AG04449 (cell line): Measurements from ENCODE around the gene AOC3.
"Not testable (repeated sequence)": the region's sequence is repeated elsewhere in the genome, so short reads cannot be mapped to it uniquely, and the experiment has no call there.

Source experiments
- CTCF ChIA-PET: fragments of 350-600 bp; formaldehyde crosslinking; extraction: SDS; loops from one replicate; lab custom pipeline; 2021; ENCODE audit warnings: antibody characterized with exemption; lab: Yijun Ruan, JAX
- POLR2A ChIA-PET: fragments of 400-600, 350-600 bp; formaldehyde crosslinking; extraction: SDS; loops from one replicate; lab custom pipeline; 2020; ENCODE audit warnings: antibody characterized with exemption, inconsistent platforms; lab: Yijun Ruan, JAX
- DNase-seq: peaks from one replicate; pipeline ENCODE4 v3.0.0-alpha.2; 2010; ENCODE audit warnings: low read depth, low spot score
- H3K4me3 ChIP-seq: 2 replicates; pipeline ENCODE4 v1.5.1; 2011; ENCODE audit warnings: low read depth, mild to moderate bottlenecking, control low read depth, low read length
- TF ChIP-seq, protein P1 (sequence below): IDR thresholded peaks from one replicate; pipeline ENCODE4 v1.5.1; 2011; ENCODE audit warnings: mild to moderate bottlenecking, moderate library complexity, low read length, control low read depth, inconsistent platforms; ENCODE audit not compliant: insufficient read depth; ENCODE audit errors: missing control alignments

The AOC3 gene

GRCh38 chr17:42868338-42868737 lies 17.3 kb downstream of the AOC3 start:
- CTCF ChIA-PET, result interaction anchor here (1.9 kb wide), 1 partner anchor 23 kb away, joined by 4 read pairs; no protein-coding TSS in a partner anchor
- H3K4me3 ChIP-seq, result no peak overlapping the region
- POLR2A ChIA-PET, result no interaction called here
- TF ChIP-seq, protein P1, sequence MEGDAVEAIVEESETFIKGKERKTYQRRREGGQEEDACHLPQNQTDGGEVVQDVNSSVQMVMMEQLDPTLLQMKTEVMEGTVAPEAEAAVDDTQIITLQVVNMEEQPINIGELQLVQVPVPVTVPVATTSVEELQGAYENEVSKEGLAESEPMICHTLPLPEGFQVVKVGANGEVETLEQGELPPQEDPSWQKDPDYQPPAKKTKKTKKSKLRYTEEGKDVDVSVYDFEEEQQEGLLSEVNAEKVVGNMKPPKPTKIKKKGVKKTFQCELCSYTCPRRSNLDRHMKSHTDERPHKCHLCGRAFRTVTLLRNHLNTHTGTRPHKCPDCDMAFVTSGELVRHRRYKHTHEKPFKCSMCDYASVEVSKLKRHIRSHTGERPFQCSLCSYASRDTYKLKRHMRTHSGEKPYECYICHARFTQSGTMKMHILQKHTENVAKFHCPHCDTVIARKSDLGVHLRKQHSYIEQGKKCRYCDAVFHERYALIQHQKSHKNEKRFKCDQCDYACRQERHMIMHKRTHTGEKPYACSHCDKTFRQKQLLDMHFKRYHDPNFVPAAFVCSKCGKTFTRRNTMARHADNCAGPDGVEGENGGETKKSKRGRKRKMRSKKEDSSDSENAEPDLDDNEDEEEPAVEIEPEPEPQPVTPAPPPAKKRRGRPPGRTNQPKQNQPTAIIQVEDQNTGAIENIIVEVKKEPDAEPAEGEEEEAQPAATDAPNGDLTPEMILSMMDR, result no peak
- no peak for DNase-seq

DNA sequence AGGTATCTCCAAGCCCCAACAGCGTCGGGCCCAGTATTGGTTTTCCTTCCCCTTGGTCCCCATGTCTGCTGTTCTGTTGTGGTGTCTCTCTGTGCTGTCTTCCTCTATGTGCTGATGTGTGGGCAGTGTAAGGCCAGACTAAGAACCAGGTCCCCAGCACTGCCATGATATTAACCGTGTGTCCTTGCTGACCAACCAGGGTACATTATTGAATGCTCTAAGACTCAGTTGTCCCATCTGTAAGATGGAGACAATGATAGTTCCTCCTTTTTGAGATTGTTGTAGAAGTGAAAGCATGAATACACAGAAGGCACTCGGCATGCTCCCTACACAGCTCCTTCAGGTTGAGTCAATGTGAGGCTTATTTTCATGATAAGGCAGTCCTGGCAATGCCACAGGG lies 20.6 kb downstream of the AOC3 start:
- no peak for DNase-seq
- POLR2A ChIA-PET, result no interaction called here
- CTCF ChIA-PET, result no interaction called here
- H3K4me3 ChIP-seq, result no peak overlapping the region
- TF ChIP-seq, protein P1, result no peak

GRCh38 chr17:42872251-42872965 lies 21.4 kb downstream of the AOC3 start:
- no peak overlapping the region for H3K4me3 ChIP-seq
- no peak for DNase-seq
- TF ChIP-seq, protein P1, result no peak
- POLR2A ChIA-PET, result no interaction called here
- CTCF ChIA-PET, result no interaction called here

GRCh38 chr17:42873315-42873714 lies 22.3 kb downstream of the AOC3 start:
- ChIA-PET POLR2A (no interaction called here), CTCF (no interaction called here)
- TF ChIP-seq, protein P1, result no peak
- no peak for DNase-seq
- H3K4me3 ChIP-seq, result no peak overlapping the region

GRCh38 chr17:42873932-42874695 lies 23.1 kb downstream of the AOC3 start:
- CTCF ChIA-PET, H3K4me3 ChIP-seq, DNase-seq, POLR2A ChIA-PET: not testable (repeated sequence)

GRCh38 chr17:42877037-42877436 lies 26.0 kb downstream of the AOC3 start:
- TF ChIP-seq, protein P1, result no peak
- ChIA-PET POLR2A (no interaction called here), CTCF (no interaction called here)
- no peak for DNase-seq
- H3K4me3 ChIP-seq, result no peak overlapping the region
